GM18907 (cell line): ENCODE data around the gene THSD7A.

Experiments used
- ATAC-seq: cut with Tn5 transposase; IDR thresholded peaks from one replicate; pipeline ENCODE4 v1.9.1; 2021; ENCODE audit warnings: mild to moderate bottlenecking, moderate library complexity; ENCODE audit not compliant: unreplicated experiment

The THSD7A gene, protein sequence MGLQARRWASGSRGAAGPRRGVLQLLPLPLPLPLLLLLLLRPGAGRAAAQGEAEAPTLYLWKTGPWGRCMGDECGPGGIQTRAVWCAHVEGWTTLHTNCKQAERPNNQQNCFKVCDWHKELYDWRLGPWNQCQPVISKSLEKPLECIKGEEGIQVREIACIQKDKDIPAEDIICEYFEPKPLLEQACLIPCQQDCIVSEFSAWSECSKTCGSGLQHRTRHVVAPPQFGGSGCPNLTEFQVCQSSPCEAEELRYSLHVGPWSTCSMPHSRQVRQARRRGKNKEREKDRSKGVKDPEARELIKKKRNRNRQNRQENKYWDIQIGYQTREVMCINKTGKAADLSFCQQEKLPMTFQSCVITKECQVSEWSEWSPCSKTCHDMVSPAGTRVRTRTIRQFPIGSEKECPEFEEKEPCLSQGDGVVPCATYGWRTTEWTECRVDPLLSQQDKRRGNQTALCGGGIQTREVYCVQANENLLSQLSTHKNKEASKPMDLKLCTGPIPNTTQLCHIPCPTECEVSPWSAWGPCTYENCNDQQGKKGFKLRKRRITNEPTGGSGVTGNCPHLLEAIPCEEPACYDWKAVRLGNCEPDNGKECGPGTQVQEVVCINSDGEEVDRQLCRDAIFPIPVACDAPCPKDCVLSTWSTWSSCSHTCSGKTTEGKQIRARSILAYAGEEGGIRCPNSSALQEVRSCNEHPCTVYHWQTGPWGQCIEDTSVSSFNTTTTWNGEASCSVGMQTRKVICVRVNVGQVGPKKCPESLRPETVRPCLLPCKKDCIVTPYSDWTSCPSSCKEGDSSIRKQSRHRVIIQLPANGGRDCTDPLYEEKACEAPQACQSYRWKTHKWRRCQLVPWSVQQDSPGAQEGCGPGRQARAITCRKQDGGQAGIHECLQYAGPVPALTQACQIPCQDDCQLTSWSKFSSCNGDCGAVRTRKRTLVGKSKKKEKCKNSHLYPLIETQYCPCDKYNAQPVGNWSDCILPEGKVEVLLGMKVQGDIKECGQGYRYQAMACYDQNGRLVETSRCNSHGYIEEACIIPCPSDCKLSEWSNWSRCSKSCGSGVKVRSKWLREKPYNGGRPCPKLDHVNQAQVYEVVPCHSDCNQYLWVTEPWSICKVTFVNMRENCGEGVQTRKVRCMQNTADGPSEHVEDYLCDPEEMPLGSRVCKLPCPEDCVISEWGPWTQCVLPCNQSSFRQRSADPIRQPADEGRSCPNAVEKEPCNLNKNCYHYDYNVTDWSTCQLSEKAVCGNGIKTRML (N-terminal part only)

DNA sequence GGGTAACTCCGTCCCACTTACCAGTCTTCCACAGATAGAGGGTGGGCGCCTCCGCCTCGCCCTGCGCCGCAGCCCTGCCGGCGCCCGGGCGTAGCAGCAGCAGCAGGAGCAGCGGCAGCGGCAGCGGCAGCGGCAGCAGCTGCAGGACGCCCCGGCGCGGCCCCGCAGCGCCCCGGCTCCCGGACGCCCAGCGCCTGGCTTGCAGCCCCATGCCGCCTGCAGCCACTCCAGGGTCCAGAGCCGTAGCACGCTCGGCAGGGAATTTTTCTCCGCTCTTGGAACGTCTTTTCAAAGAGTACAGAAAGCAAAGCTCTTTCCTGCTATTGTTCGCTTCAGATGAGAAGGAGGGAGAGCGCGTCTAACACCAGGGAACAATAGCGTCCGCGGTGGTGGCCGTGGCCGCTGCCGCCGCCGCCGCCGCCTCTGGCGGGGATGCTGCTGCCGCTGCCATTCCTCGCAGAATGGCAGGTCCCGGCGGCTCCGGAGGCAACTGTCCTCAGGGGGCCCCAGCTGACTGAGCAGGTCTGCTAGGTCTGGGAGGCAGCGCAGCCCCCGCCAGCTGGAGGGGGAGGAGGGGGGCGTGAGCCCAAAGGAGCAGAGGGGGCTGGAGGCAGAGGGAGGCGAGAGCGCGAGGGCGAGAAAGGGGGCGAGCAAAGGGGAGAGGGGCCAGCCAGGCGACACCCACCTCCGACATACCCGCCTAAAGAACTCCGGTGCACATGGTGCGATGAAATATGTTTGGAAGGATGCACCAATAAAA, at the start of gene THSD7A:
TSS of gene THSD7A (minus strand) at position 463 of the 760 bp plus-strand sequence. CDS start at position 211, 252 bp downstream.
- peak; percentile 69 for ATAC-seq

GRCh38 chr7:11881680-11882079, 49.7 kb upstream of the THSD7A start:
- no peak for ATAC-seq

DNA sequence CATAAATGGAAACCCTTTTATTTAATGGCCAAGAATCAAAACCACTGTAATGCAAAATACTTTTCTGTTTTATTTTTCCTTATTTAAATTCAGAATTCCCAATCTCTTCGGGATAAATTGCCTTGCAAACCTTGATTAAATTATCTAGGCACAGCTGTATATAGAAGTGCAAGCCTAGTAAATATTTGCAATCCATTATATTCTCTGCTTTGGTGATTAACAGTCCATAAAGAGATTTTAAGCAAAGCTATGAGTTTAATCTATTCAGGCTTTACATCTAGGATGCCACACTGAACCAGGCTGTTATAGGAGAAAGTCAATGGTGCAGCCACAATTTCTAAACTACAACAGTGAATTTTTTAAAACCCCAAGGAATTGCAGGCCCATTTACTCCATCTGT, 43.6 kb upstream of the THSD7A start:
- ATAC-seq = no peak

- no peak for ATAC-seq
Observed at GRCh38 chr7:11865671-11866070, 33.7 kb upstream of the THSD7A start.

GRCh38 chr7:11858622-11859302, 26.8 kb upstream of the THSD7A start:
- ATAC-seq = no peak

GRCh38 chr7:11858026-11858425, 26.0 kb upstream of the THSD7A start:
- no peak for ATAC-seq

DNA sequence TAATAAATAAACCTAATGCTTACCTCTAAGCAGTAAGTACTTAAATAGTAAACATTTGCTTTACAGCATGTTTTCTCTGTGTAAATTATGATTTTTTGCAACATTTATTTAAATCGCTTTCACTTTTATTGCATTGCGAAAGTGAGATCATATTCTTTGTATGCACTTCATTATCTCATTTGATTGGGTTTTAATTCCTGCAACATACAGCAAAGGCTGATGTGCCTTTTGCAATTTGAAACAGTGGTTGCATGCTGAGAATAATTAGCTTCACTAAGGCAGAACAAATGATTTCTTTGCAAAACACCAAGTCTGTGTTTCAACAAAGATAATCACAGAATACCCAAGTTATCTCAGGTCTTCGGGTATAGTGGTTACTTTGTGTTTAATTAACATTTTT, 16.3 kb upstream of the THSD7A start:
- ATAC-seq = no peak

DNA sequence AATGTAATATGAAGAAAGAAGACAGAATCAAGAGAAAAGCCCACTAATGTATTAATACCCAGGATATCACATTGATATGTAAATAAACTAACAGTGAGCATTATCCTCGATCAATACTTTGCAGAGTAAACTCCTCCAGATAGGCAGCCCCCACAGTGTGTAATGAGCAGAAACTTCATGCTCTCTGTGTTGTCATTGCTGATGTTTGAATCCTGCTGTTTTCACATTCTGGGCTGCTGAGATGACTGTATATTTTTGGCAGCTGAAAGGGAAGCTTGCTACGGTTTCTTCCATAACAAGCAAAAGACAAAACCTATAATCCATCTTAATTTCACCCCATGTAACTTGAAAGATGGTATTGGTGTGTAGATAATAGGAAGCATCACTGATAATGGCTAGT, 15.3 kb upstream of the THSD7A start:
- ATAC-seq = no peak

DNA sequence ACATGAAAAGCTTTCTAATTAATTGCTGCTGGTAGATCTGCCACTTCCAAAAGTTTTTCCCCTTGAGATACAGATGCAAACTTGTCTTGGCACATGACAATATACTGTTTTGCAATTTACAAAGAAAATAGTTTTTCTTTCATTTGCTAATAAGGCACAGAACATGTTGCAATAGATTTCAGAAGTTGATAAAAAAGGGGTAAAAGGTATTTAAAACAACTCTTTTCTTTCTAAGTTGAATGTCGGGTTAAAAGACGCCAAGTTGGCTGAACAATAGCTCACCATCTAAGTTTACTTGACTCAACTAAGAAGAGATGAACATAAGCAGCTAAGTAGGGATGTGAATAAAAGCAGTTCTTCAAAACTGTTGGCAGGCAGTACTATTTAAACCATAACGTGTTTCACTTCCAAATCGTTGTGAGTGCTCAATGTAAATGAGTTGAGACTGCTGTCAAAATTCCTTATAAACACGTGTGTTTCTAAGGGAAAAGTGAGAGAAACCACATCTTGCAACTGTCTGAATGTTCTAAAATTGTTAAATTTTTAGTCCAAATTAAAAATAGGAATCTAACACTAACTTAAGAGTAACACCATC, 14.5 kb upstream of the THSD7A start:
- no peak for ATAC-seq

DNA sequence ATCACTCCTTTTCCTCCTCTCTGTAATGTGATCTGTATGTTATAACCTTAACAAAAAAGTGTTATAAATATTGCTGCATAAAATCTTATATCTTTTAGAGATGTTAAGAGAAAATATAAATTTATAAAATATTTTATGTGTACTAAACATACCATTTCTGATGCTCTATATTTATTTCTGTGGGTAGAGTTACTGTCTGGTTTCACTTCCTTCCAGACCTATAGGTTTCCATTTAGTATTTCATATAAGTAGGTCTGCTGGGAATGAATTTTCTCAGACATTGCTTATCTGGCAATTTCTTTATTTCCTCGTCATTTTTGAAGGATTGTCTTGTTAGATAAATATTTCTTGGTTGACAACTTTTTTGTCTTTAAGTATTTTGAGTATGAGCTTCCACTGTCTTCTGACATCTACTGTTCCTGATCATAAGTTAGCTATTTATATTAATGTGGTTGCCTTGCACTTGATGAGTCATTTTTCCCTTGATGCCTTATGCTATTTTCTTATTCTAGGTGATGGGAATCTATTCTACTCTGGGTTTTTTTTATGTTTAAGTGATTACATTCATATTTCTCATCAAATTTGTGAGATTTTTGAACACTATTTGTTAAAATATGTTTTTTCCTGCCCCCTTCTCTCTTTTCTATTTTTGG, 11.2 kb upstream of the THSD7A start:
- ATAC-seq = no peak

DNA sequence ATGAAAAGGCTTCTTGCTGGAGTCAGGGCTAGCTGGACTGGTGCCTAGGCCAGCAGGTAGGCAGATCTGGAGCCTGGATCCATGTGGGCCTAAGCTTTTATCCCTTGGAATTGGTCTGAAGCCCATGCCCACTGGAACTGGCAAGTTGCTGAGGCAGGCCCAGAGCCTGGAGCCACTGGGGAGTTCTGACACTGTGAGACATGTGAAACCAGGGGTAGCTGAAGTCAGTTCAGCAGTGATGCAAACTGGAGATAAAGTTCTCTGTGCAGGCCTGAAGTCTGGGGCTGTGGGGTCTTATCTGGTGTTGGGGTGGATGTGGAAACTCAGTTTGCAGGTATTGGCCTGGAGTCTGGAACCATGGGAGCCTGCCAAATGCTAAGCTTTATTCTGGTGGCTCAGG, 9.7 kb upstream of the THSD7A start:
- no peak for ATAC-seq

DNA sequence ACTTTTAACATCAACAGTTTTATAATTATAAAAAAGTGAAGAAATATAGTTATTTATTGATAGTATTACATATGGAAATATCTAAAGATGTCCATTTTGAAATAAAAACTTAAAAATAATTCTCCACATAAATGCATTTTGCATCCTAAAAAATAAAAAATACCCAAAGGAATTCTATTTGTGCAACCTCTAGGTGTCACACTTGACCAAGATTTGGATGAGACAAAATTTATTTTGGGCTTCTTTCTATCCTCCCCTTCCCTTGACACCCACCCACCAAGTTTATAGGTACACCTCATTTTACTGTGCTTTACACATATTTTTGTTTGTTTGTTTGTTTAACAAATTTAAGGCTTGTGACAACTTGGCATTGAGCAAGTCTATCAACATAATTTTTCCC, 3.3 kb upstream of the THSD7A start:
- no peak for ATAC-seq

GRCh38 chr7:11833431-11833830, 1.4 kb upstream of the THSD7A start:
- ATAC-seq = no peak

- peak; percentile 17 for ATAC-seq
Observed at GRCh38 chr7:11831156-11831735, 752 bp downstream of the THSD7A start.

GRCh38 chr7:11830582-11831155, 1.3 kb downstream of the THSD7A start:
- ATAC-seq = no peak

- no peak for ATAC-seq
Observed at GRCh38 chr7:11829954-11830353, 2.0 kb downstream of the THSD7A start.

DNA sequence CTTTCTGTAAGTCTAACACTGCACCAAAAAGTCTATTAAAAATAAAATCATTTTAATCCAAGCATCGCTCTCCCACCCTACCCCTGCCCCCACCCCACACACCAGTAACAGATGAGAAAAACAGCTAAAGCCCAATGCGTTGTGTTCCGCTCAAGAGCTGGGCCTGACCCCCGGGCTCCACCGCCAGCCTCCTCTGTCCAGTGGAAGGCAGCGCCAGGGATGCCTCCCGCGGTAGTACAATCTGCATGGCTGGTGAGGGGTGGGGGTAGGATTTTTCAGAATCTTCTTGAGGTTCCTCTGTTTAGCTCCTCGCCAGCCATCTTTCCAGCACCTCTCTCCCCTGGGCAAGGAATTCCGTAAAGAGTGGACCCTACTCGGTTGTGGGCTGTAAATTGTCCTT, 12.1 kb downstream of the THSD7A start:
- ATAC-seq = no peak

DNA sequence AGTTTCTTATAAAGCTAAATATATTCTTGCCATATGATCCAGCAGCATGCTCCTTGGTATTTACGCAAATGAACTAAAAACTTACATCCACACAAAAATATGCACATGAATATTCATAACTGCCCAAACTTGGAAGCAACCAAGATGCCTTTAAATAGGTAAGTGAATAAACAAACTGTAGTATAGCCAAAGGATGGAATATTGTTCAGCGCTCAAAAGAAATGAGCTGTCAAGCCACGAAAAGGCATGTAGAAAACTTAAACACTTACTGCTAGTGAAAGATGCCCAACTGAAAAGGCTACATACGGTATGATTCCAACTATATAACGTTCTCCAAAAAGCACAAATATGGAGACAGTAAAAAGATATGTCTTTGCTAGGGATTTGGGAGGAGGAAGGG, 12.7 kb downstream of the THSD7A start:
- ATAC-seq = no peak
